ENCODE data around the gene PCBP4.

GRCh38 chr3:51927061-51927977, 39.9 kb downstream of the PCBP4 start:
- no peak for TF ChIP-seq POLR2A (IDR thresholded peaks at IDR 0.05)
- TF ChIP-seq, protein P1, sequence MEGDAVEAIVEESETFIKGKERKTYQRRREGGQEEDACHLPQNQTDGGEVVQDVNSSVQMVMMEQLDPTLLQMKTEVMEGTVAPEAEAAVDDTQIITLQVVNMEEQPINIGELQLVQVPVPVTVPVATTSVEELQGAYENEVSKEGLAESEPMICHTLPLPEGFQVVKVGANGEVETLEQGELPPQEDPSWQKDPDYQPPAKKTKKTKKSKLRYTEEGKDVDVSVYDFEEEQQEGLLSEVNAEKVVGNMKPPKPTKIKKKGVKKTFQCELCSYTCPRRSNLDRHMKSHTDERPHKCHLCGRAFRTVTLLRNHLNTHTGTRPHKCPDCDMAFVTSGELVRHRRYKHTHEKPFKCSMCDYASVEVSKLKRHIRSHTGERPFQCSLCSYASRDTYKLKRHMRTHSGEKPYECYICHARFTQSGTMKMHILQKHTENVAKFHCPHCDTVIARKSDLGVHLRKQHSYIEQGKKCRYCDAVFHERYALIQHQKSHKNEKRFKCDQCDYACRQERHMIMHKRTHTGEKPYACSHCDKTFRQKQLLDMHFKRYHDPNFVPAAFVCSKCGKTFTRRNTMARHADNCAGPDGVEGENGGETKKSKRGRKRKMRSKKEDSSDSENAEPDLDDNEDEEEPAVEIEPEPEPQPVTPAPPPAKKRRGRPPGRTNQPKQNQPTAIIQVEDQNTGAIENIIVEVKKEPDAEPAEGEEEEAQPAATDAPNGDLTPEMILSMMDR (IDR thresholded peaks at IDR 0.05) = no peak
